NB4 (cell line): Measurements from ENCODE around the gene HK3.

Experiments
- CTCF ChIP-seq: IDR thresholded peaks from one replicate; pipeline ENCODE4 v1.5.1; 2012; ENCODE audit warnings: low read depth, low read length
- MAX ChIP-seq: IDR thresholded peaks from 2 replicates; pipeline ENCODE4 v1.6.1; 2011; ENCODE audit warnings: low read depth, low read length

GRCh38 chr5:176833286-176833685 lies 65.9 kb downstream of the HK3 start:
- TF ChIP-seq CTCF (no peak), MAX (no peak)
